Inflammatory macrophage treated with lipopolysaccharide for 4 hours (primary cell): ENCODE results near the gene ACAP3.
A peak's percentile ranks its signal among the peaks of the same experiment; 100 is the strongest.

Source experiments
- DNase-seq: peaks from one replicate; pipeline ENCODE4 v3.0.0-alpha.2; 2020

ACAP3 gene

DNA sequence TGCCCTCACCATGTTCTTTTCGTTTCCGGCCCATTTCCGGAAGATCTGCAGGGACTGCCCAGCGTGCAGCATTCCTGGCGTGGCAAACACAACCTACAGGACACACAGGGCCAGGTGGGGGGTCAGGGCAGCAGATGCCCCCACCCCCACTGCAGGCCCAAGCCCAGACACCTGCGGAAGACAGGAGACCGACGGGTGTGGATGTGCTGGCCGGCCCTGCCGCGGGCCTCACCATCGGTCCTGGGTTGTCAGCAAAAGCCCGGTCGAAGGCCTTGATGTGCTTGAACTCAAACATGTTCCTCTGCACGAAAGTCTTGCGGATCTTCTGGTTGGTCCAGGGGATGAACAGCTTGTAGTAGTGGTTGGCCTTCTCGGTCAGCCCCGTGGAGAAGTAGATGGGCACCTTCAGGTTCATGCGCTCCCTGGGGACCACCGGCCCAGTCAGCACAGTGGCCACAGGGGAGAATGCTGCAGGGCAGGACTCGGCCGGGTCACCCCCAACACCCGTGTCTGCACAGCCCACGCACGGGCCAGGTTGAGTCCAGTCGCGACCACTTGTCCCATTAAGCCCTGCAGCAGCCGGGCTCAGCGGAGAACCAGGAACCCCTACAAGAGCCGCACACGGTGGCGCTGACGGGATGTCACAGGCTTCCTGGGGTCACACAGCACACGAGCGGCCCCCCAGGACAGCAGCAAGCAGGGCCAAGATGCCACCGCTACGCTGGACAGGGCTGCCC lies 5.9 kb upstream of the ACAP3 start:
- no peak for DNase-seq

DNA sequence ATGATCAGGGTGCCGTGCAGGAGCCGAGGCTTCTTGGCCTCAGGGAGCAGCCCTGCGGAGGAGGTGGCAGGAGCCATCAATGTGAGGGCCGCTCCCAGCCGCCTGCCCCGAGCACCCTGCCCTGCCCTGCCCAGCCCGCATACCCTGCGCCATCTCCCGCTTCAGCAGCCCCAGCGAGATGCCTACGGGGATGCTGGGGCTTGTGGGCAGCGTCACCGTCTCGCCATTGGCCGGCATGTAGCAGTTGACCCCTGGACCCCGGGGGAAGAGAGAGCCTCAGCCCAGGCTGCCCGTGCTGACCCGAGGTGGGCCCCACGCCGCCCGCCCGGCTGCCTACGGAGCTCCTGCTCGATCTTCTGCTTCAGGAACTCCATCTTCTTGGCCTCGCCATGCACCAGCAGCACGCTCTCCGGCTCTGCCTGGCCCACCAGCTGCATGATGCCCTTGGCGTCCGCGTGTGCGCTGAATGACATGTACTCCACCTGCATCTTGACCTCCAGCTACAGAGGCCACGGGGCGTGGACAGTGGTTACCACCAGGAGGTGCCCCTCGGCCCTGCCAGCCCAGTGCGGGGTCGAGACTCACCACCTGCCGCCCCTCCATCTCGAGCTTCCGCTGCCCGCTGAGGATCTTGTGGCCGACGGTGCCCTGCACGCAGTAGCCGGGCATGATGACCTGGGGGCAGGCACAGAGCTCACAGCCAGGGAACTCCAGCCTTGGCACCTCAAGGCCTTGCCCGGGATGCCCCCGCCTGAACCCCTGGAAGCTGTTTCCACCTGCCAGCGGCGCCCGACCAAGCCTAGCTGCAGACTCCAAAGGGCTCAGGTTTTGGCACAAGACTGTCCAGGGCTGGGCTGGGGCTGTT lies 5.0 kb upstream of the ACAP3 start:
- no peak for DNase-seq

DNA sequence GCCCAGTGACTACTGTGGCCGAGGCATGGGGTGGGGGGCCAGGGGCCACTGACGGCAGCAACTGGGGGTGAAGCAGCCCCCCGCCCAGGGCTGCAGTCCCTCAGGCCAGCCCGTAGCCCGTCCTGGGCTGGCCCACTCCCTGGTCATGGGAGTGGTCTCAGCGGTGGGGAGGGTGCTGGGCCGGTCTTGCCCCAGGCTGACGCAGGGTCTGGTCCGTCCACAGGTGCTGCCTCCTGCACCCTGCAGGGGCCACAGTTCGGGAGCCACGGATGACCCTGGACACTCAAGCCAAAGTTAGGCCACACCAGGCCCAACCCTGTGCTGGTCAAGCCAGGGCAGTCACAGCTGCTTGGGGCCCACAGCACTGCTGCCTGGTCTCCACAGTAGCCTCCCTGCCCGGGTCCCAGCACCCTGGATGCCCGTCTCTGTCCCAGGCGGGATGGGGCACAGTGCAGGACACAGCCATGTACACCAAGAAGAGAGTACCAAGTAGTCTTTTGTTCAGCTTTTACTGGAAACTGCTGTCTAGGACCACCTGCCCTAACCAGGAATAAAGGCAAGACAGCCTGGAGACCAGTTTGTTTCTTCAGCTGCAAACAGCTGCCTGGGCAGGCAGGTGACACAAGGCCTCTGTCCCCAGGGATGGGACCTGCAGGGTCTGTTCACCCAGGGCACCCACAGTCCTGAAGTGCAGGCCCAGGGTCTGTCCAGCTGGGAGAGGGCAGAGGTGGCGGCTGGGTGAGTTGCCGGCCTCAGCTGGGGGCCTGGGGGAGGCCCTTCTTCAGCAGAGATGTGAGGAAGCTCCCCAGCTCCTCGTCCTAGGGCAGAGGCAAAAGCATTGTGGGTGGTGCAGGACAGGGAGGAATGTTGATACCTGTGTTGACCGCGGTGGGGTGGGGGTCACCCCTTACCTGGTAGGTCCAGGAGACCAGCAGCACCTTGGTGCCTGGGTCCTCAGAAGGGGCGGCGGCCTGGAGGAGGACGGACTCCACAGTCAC lies 3.7 kb upstream of the ACAP3 start:
- DNase-seq = no peak

GRCh38 chr1:1310476-1311053 lies 2.8 kb upstream of the ACAP3 start:
- DNase-seq = no peak

GRCh38 chr1:1310109-1310385 lies 2.3 kb upstream of the ACAP3 start:
- no peak for DNase-seq

DNA sequence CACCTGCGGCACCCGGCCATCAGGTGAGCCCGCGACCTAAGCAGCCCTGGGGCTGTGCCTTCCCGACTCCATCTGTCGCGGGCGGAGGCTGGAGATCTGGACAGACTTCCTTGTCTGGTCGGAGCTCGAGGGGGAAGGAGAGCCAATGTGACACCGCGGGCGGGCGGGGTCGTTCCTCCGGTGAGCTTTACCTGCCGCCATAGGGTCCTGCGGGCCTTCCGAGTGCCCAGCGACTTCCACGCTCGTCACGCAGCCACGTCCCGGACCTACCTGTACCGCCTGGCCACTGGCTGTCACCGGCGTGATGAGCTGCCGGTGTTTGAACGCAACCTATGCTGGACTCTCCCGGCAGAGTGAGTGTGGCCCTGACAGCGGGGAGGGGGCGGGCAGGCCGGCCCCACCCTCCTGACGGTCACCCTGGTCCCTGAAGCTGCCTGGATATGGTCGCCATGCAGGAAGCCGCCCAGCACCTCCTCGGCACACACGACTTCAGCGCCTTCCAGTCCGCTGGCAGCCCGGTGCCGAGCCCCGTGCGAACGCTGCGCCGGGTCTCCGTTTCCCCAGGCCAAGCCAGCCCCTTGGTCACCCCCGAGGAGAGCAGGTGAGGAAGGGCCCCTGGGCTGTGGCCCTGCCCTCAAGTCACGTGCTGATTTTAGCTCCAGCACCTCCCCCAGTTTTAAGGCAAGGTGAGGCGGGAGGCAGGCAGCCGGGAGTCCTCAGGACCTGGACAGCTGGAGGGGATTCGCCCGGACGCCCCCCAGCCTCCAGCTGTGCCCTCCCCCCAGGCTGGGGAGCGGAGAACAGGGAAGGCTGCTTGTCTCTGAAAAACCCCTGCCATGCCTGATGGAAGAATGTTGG lies 1.8 kb upstream of the ACAP3 start:
- DNase-seq = no peak

DNA sequence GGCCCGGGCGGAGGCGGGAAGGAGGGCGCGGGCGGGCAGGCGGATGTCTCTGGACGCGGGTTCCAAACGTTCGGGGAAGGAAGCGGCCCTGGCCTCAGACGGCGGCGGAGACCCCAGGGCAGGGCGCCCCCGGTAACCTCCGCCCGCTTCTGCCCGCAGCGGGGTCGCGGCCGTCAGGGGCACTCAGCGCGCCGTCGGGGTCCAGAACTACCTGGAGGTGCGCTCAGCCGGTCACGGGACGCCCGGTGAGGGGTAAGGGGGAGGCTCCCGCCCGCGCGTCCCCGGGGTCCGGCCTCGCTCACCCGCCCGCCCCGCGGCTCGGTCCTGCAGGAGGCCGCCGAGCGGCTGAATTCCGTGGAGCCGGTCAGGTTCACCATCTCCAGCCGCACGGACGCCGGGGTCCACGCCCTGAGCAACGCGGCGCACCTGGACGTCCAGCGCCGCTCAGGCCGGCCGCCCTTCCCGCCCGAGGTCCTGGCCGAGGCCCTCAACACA lies 1.1 kb upstream of the ACAP3 start:
- DNase-seq = no peak

DNA sequence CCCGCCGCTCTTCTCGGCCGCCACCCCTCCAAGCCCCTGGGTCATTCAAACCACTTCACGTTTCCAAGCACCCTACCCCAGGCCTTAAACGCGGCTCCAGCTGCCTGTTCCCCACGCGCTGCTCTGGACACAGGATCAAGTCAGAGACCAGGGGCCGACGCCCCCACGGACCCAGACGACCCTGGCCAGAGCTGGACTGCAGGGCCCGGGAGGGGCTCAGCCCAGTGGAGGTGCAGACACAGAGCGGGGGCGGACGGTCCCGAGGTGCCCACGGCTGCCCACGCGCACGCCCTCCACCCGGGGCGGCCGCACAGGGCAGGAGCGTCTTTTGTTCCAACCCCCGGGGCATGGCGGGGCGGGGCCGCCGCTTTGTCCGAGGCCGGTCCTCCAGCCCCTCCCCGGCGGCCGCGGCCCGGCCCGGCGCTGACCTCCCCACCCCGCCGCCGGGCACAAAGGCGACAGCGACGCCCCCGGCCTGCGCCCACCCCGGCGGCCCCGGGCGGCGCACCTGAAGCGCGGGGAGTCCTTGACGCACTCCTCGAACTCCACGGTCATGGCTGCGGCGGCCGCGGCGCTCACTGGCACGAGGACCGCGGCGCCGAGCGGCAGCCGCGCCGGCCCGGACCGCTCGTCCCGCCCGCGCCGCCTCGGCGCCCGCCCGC lies 338 bp downstream of the ACAP3 start:
- DNase-seq = no peak

- no peak for DNase-seq
Measured at GRCh38 chr1:1306661-1307260, 969 bp downstream of the ACAP3 start.

GRCh38 chr1:1306070-1306660 lies 1.6 kb downstream of the ACAP3 start:
- DNase-seq = no peak

GRCh38 chr1:1305300-1306069 lies 2.2 kb downstream of the ACAP3 start:
- DNase-seq = peak; percentile 53

DNA sequence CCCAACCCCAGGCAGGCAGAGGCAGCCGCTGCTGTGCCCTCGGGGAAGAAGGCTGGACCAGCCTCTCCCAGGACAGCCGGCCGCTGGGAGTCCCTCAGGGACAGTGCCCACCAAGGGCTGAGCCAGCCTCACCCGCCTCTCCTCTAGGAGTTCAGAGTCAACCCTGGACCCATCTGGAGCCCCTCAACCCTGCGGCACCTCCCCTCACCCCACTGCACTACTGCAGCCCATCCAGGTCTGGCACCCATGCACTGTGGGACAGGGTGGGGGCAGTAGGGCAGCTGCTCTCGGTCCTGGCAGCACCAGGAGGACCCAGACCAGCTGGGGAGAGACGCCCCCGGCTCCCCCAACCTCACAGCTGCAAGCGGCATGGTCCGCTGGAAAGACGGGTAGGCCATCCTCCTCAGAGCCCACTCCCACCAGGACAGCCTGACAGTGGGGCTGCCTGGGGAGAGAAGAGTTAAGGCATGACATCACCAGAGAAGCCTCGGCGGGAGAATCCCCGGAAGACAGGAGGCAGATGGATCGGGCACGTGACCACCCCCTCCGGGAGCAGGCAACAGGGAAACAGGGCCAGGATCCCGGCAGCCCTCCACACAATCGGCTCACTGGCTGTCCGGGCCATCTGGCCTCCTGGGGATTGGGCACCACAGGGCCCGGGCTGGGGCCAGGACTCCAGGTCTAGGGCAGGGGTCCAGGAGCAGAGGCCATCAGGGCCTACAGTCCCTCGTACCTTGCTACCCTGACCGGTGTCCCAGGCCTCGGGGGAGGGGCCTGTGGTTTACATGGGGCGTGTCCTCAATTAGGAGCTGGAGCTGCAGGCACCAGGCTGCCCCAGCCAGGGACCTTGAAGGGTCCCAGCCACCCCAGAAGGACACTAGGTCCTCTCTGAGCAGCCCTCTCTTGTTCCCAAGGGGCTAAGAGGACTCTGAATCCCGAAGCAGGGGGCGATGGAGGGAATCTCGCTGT lies 3.1 kb downstream of the ACAP3 start:
- peak; percentile 40 for DNase-seq

- DNase-seq = no peak
Measured at GRCh38 chr1:1303736-1304135, 4.0 kb downstream of the ACAP3 start.

DNA sequence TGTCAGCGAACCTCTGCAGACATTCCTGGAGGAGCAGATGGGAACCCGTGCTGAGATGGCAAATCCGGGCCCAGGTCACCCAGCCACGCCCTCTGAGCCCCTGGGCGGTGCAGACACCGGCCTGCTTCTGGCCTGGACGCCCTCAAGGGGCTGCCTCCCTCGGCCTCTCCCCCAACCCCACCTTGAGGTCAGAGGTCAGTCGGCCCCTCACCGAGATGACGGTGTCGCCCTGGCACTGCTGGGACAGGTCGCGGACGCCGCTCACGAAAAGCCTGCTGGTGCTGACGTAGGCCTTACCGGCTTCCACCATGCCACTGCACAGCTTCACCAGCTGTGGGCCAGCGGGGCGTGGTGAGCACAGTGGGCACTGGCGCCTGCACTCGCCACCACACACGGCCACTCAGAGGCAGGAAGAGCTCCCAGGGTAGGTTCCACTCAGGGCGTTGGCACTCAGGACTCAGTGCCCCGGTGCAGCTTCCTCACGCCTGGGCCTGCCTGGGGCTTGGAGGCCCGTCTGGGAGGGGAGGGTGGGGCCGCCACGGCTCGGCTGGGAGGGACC lies 4.7 kb downstream of the ACAP3 start:
- DNase-seq = no peak

- no peak for DNase-seq
Measured at GRCh38 chr1:1302006-1302430, 5.7 kb downstream of the ACAP3 start.

GRCh38 chr1:1300352-1300739 lies 7.4 kb downstream of the ACAP3 start:
- DNase-seq = no peak

- DNase-seq = no peak
Measured at GRCh38 chr1:1299686-1300351, 7.9 kb downstream of the ACAP3 start.
